ENCODE data around the gene FITM1.

GRCh38 chr14:24082411-24083080 is 47.9 kb upstream of the FITM1 start:
- TF ChIP-seq, protein P1, sequence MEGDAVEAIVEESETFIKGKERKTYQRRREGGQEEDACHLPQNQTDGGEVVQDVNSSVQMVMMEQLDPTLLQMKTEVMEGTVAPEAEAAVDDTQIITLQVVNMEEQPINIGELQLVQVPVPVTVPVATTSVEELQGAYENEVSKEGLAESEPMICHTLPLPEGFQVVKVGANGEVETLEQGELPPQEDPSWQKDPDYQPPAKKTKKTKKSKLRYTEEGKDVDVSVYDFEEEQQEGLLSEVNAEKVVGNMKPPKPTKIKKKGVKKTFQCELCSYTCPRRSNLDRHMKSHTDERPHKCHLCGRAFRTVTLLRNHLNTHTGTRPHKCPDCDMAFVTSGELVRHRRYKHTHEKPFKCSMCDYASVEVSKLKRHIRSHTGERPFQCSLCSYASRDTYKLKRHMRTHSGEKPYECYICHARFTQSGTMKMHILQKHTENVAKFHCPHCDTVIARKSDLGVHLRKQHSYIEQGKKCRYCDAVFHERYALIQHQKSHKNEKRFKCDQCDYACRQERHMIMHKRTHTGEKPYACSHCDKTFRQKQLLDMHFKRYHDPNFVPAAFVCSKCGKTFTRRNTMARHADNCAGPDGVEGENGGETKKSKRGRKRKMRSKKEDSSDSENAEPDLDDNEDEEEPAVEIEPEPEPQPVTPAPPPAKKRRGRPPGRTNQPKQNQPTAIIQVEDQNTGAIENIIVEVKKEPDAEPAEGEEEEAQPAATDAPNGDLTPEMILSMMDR (conservative IDR thresholded peaks at IDR 0.05 in 1 of 2, IDR thresholded peaks at IDR 0.05 in 1 of 2; ENCODE audit: low read depth in 1 of 2, low read length in 2 of 2): no peak
- no peak for TF ChIP-seq EZH2 (IDR thresholded peaks at IDR 0.05; ENCODE audit: low read length, missing control alignments)

Measured in fibroblast of lung (primary cell).